ENCODE results near the gene HNRNPR. TPM values are rescaled to one million over a fixed set of nuclear protein-coding genes. Genes with fewer than 3 reads are reported as not detected.
"Not testable (repeated sequence)": the region's sequence is repeated elsewhere in the genome, so short reads cannot be mapped to it uniquely, and the experiment has no call there.

Gene HNRNPR
- total RNA-seq, 3 donors from 2014 or later = 56.6 to 114 (median 109) TPM

DNA sequence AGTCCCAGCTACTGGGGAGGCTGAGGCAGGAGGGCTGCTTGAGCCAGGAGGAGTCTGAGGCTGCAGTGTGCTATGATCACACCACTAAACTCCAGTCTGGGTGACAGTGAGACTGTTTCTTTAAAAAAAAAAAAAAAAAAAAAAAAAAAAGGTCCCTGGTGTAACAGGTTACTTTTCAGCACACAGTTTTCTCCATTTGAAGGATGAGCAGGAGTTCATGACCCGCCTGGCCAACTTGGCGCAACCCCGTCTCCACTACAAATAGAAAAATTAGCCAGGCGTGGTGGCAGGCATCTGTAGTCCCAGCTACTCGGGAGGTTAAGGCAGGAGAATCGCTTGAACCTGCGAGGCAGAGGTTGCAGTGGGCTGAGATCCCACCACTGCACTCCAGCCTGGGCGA, 12.4 kb downstream of the HNRNPR start:
- DNase-seq (ENCODE audit: low spot score in 2 of 2) = no peak
- H3K36me3 ChIP-seq = no peaks in the 10 kb centered on the region
- H3K4me1 ChIP-seq = no peaks in the 10 kb centered on the region
- H3K27me3 ChIP-seq = no peaks in the 10 kb centered on the region
- peak overlapping the region in 1 of 2 donors; percentile 20 for H3K27ac ChIP-seq
- TF ChIP-seq POLR2AphosphoS5 (IDR thresholded peaks at IDR 0.05) = no peak
- H3K9me3 ChIP-seq = no peaks in the 10 kb centered on the region
- H3K4me3 ChIP-seq = no peak overlapping the region
- intact Hi-C loops (cut with DNase I; ENCODE audit: low total_unique reads) = no loop called here

DNA sequence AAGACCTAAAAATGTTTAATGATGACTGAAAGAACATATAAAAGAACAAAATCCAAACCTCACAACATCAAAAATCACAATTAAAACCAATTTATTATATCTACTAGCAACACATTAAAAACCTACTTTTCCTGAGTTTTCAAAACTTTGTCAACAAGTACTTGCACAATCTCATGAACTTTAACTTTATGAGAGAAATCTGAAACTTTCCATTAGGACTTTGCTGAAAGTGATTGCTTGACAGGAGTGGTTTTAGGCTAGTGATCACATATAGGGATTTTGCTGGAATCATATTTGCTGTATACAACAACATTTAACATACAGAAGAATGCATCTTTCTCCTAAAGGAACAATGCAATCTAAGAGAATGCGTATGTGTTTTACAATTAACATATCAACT, 13.2 kb downstream of the HNRNPR start:
- intact Hi-C loops (cut with DNase I; ENCODE audit: low total_unique reads) = no loop called here
- TF ChIP-seq, protein P1, sequence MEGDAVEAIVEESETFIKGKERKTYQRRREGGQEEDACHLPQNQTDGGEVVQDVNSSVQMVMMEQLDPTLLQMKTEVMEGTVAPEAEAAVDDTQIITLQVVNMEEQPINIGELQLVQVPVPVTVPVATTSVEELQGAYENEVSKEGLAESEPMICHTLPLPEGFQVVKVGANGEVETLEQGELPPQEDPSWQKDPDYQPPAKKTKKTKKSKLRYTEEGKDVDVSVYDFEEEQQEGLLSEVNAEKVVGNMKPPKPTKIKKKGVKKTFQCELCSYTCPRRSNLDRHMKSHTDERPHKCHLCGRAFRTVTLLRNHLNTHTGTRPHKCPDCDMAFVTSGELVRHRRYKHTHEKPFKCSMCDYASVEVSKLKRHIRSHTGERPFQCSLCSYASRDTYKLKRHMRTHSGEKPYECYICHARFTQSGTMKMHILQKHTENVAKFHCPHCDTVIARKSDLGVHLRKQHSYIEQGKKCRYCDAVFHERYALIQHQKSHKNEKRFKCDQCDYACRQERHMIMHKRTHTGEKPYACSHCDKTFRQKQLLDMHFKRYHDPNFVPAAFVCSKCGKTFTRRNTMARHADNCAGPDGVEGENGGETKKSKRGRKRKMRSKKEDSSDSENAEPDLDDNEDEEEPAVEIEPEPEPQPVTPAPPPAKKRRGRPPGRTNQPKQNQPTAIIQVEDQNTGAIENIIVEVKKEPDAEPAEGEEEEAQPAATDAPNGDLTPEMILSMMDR (IDR thresholded peaks at IDR 0.05) = no peak
- no peak for TF ChIP-seq POLR2AphosphoS5 (IDR thresholded peaks at IDR 0.05)
- TF ChIP-seq POLR2A (IDR thresholded peaks at IDR 0.05) = no peak
- no peak overlapping the region for H3K27ac ChIP-seq
- H3K36me3 ChIP-seq = no peaks in the 10 kb centered on the region
- H3K4me3 ChIP-seq = no peak overlapping the region
- H3K4me1 ChIP-seq = no peaks in the 10 kb centered on the region
- H3K27me3 ChIP-seq = no peaks in the 10 kb centered on the region
- H3K9me3 ChIP-seq = no peaks in the 10 kb centered on the region
- no peak for DNase-seq (ENCODE audit: low spot score in 2 of 2)

DNA sequence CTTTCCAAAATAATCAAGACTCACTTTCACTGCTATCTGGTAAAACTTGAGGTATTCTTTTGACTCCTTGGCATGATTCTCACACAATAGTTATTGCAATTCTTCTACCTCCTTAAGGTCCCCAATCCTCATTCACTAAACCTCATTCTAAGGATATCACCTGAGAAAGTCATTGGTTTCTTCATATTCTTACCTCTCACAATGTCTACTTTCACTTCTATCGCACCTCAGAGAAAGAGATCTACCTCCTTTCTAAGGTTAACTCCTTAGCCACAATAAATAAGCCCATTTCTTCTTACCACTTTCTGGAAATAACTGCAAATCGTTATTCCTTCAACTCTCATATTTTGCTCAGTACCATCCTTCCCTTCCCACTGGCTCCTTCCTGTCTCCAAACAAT, 18.7 kb downstream of the HNRNPR start:
- Histone ChIP-seq H3K27me3 (no peaks in the 10 kb centered on the region), H3K4me1 (no peaks in the 10 kb centered on the region), H3K27ac (no peak overlapping the region), H3K36me3 (no peaks in the 10 kb centered on the region), H3K4me3 (no peak overlapping the region), H3K9me3 (no peaks in the 10 kb centered on the region)
- intact Hi-C loops (cut with DNase I; ENCODE audit: low total_unique reads) = no loop called here
- no peak for DNase-seq (ENCODE audit: low spot score in 2 of 2)
- TF ChIP-seq POLR2AphosphoS5 (IDR thresholded peaks at IDR 0.05) = no peak
- TF ChIP-seq POLR2A (IDR thresholded peaks at IDR 0.05) = no peak
- TF ChIP-seq, protein P1 (IDR thresholded peaks at IDR 0.05) = no peak

DNA sequence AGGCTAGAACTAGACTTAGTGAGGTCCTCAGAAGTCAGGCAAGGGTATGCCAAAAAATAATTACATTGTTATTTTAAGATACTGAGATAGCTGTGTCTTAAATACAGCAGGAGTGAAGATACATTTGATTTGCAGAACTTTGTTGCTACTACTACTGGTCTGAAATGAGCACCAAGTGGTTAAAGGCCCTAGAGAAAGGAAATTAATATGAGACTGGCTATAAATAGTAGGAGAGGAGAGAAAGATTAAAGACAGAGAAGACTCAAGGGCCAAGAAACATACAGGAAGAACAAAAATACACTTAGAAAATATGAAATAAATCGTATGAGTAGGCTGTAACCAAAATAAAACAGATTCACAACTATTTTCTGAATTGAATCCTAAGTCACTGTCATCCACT, 21.3 kb downstream of the HNRNPR start:
- TF ChIP-seq POLR2A (IDR thresholded peaks at IDR 0.05) (no peak), POLR2AphosphoS5 (IDR thresholded peaks at IDR 0.05) (no peak)
- TF ChIP-seq, protein P1 (IDR thresholded peaks at IDR 0.05) = no peak
- Histone ChIP-seq H3K4me3 (no peak overlapping the region), H3K4me1 (no peaks in the 10 kb centered on the region), H3K36me3 (no peaks in the 10 kb centered on the region), H3K27ac (no peak overlapping the region), H3K9me3 (no peaks in the 10 kb centered on the region), H3K27me3 (no peaks in the 10 kb centered on the region)
- intact Hi-C loops (cut with DNase I; ENCODE audit: low total_unique reads) = no loop called here
- no peak for DNase-seq (ENCODE audit: low spot score in 2 of 2)

DNA sequence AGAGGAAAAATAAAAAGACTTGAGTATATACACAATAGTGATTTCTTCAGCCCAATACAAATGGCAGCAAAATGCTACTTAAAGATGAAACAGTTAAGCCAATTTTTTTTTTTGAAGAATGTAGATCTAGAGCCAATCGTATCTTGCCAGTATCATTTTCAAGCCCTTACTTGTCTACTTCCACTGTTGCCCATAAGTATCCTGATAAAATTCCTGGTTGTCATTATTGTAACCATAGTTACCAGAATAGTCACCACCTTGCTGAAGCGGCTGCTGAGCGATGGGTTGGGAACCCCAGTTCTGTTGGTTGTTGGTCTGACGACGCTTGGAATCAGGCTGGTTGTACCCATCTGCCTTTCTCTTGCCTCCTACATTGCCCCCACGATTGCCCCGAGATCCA, 33.8 kb downstream of the HNRNPR start:
- H3K9me3 ChIP-seq; H3K36me3 ChIP-seq; DNase-seq (ENCODE audit: low spot score in 2 of 2); H3K27ac ChIP-seq; intact Hi-C loops (cut with DNase I; ENCODE audit: low total_unique reads); H3K27me3 ChIP-seq; H3K4me1 ChIP-seq; H3K4me3 ChIP-seq: not testable (repeated sequence)

DNA sequence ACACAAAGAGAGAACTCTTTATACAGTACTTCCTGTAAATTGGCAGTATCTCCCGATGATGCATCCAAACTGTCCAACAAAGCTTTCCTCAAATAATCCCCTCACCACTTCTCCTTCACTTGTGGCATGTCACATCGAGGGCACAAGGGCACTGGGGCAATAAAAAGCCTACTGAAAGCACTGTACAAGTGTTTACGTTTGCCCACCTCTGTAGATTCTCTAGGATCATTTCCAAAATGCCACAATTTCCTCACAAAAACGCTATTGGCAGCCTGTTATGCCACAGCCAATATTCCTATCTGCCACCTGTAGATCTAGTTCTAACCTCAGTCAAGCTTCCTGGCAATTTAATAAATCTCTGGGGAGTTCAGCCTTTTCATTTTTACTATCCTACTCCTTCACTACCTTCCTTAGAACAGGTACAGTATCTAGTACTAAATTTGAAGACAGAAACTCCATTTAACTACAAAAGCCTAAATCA, 39.9 kb downstream of the HNRNPR start:
- Histone ChIP-seq H3K9me3 (no peaks in the 10 kb centered on the region), H3K27me3 (no peaks in the 10 kb centered on the region), H3K27ac (peak overlapping the region in 1 of 2 donors; percentile 6), H3K4me1 (no peaks in the 10 kb centered on the region), H3K36me3 (no peaks in the 10 kb centered on the region), H3K4me3 (no peak overlapping the region)
- TF ChIP-seq POLR2AphosphoS5 (IDR thresholded peaks at IDR 0.05) (no peak), POLR2A (IDR thresholded peaks at IDR 0.05) (no peak)
- TF ChIP-seq, protein P1 (IDR thresholded peaks at IDR 0.05) = no peak
- DNase-seq (ENCODE audit: low spot score in 2 of 2) = no peak
- intact Hi-C loops (cut with DNase I; ENCODE audit: low total_unique reads) = loop anchor here (2.0 kb wide), 1 partner anchor 17 kb away; no protein-coding TSS in a partner anchor

Measured in breast epithelium (tissue), 4 donors.